ENCODE results near the gene FAM120B.

Gene FAM120B

DNA sequence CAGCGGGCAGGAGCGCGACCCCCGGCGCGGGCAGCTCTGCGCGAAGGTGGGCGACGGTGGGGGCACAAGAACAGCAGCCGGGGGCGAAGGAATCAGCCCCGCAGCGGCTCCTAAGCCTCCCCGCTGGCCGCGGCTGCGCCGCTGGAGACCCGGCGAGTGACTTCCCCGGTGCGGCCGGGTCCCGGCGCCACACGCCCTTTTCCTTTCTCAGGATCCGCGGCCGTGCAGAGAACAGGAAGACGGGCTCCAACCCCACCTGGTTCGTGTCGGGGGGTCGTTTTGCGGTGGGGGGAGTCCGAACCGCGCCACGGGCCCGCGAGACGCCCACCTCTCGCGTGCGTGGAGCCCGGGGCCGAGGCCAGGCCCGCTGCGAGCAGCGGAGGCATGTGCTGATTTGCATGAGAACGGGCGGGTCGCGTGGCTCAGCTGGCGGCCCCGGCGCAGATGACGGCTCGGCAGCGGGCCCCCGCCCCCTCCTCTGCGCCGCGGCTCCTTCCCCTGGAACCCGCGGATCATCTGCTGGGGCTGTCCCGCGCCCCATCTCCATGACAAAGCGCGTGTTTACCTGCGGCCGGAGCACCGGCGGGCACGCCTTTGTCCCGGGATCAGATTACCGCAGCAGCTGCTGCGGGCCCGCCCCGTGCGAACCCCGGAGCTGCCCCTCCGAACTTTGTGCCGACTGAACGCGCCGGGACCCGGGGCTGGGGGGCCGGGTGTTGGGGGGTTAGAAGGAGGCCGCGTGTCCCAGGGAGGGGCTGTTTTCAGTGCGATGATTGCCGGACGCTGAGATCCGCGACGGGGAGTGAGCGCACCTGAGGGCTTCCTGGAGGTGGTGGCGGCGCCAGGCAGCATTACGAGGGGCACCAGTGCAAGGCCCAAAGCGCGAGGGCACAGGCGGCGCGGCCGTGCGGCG lies 10.8 kb upstream of the FAM120B start:
- peak overlapping the region; percentile 66 for H3K4me3 ChIP-seq
- peaks cover 100% of the 10 kb centered on the region for H3K27me3 ChIP-seq
- H3K9me3 ChIP-seq = peaks cover 8% of the 10 kb centered on the region
- H4K20me1 ChIP-seq = peaks cover 80% of the 10 kb centered on the region
- no peak for TF ChIP-seq Cebpa-rat (IDR thresholded peaks at IDR 0.05)
- H3K4me2 ChIP-seq = peak overlapping the region; percentile 96
- H3K9ac ChIP-seq = no peak overlapping the region
- H3K27ac ChIP-seq = no peak overlapping the region
- peaks cover 34% of the 10 kb centered on the region for H3K4me1 ChIP-seq
- no peaks in the 10 kb centered on the region for H3K36me3 ChIP-seq

DNA sequence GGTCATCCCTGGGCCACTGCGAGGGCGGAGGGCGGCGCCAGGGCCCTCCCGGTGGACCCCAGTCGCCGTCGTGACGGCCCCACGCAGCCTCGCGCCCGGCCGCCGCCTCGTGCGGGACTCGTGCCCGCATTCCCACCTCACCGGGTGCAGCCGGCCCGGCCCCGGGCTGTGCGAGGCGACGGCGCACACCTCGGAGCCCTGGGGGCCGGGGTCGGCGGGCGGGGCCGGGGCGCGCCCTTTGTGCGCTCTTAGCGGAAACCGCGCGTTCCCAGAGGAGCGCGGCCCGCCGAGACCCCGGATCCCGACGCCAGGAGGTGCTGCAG lies 10.2 kb upstream of the FAM120B start:
- peaks cover 14% of the 10 kb centered on the region for H3K9me3 ChIP-seq
- H3K4me3 ChIP-seq = peak overlapping the region; percentile 66
- H4K20me1 ChIP-seq = peaks cover 75% of the 10 kb centered on the region
- H3K4me1 ChIP-seq = peaks cover 31% of the 10 kb centered on the region
- H3K4me2 ChIP-seq = peak overlapping the region; percentile 96
- peaks cover 97% of the 10 kb centered on the region for H3K27me3 ChIP-seq
- H3K9ac ChIP-seq = no peak overlapping the region
- H3K27ac ChIP-seq = no peak overlapping the region
- H3K36me3 ChIP-seq = no peaks in the 10 kb centered on the region
- TF ChIP-seq Cebpa-rat (IDR thresholded peaks at IDR 0.05) = no peak

DNA sequence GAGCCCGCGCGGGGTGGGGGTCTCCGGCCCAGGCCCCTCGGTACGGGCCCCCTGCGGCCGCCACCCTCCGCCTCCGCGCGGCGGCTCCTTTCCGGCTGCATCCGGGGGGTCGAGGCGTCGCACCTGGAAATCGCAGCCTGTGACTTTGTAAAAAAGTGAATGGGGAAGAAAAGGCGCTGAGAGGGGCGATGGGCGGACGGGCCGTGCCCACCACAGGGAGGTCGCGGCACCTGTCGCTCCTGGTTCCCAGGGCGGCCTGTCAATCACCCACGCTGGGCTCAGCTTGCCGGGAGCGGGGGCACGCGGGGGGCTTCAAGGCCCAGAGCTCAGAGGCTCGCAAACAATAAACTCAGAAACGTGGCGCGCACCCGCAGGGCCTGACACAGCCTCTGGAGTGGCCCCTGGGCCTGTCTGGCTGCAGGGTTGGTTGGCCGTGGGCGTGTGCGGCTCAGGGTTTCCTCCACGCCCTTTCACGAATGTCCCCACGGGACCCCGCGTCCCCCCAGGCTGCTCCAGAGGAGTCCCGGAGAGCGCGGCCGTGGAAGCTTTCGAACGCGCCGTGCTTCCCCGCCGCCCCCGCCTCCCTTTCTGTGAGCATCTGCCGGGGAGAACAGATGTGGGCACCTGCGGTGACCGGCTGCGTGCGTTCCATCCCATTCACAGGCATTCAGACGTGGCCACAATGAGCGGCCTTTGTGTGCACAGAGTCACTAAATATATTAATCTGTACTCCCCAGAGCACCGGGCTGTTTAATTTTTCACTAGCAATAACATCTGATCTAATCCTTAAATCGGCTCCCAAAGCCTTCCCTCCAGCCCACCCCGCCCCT lies 9.6 kb upstream of the FAM120B start:
- H3K4me1 ChIP-seq = peaks cover 25% of the 10 kb centered on the region
- no peak overlapping the region for H3K27ac ChIP-seq
- H3K4me3 ChIP-seq = peak overlapping the region; percentile 66
- H3K9me3 ChIP-seq = peaks cover 19% of the 10 kb centered on the region
- H3K9ac ChIP-seq = no peak overlapping the region
- TF ChIP-seq Cebpa-rat (IDR thresholded peaks at IDR 0.05) = no peak
- H3K4me2 ChIP-seq = peak overlapping the region; percentile 96
- H3K36me3 ChIP-seq = no peaks in the 10 kb centered on the region
- peaks cover 91% of the 10 kb centered on the region for H3K27me3 ChIP-seq
- peaks cover 70% of the 10 kb centered on the region for H4K20me1 ChIP-seq

DNA sequence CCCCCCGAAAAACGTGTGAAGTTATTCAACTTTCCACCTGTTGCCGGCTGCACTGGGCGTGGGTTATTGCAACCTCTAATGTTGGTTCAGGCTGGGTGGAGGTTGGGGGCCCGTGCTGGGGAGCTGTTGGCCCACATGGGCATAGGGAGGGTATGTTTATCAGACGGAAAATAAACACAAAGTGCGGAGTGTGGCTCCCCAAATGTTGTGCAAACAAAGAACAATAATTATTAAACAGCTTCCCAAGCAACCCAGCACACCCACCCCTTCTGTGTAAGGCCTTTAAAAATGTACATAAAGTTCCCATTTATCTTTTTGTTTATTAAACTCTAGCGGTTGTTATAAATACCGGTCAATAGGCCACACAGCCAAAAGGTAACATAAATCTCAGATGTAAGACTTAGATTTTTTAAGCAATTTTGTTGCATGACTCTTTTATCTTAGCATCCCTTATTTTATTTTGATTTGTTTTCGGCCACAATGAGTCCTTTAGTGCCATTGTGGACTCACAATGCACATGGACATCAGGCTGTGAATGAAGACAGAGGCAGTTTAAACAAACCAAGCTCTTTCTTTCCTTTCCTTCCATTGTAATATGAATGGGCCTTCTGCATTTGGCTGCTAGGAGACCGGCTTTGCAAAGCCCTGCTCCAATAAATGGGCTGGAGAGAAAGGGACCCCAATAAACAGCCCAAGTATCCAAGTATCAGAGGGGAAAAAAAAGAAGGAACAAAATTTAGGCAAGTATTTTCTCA lies 8.8 kb upstream of the FAM120B start:
- peaks cover 83% of the 10 kb centered on the region for H3K27me3 ChIP-seq
- peaks cover 24% of the 10 kb centered on the region for H3K4me1 ChIP-seq
- H3K9me3 ChIP-seq = peaks cover 23% of the 10 kb centered on the region
- H3K4me2 ChIP-seq = no peak overlapping the region
- H4K20me1 ChIP-seq = peaks cover 62% of the 10 kb centered on the region
- H3K36me3 ChIP-seq = no peaks in the 10 kb centered on the region
- H3K27ac ChIP-seq = no peak overlapping the region
- H3K9ac ChIP-seq = no peak overlapping the region
- H3K4me3 ChIP-seq = no peak overlapping the region
- no peak for TF ChIP-seq Cebpa-rat (IDR thresholded peaks at IDR 0.05)

DNA sequence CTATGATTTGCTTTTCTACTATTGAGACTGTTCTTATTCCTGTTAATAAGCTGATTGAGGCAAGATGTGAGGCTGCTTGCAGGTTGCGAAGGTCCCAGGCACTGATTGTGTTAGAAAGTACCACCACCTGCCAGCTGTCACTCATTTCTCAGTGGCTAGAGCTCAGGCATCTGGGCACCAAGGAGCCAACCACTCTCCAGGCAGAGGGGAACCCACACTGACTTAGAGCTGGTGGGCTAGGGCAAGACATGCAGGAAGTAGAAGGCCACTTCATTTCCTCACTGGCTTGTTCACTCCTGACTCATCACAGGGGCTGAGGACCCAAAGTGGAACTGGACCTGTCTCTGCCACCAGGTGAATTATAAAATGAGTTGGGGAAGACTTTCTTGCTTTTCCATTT lies 7.9 kb upstream of the FAM120B start:
- Histone ChIP-seq H3K4me1 (peaks cover 24% of the 10 kb centered on the region), H3K4me3 (no peak overlapping the region), H3K9ac (no peak overlapping the region), H3K9me3 (peaks cover 23% of the 10 kb centered on the region), H3K4me2 (no peak overlapping the region), H3K27me3 (peaks cover 74% of the 10 kb centered on the region), H3K36me3 (no peaks in the 10 kb centered on the region), H4K20me1 (peaks cover 52% of the 10 kb centered on the region), H3K27ac (no peak overlapping the region)
- no peak for TF ChIP-seq Cebpa-rat (IDR thresholded peaks at IDR 0.05)

DNA sequence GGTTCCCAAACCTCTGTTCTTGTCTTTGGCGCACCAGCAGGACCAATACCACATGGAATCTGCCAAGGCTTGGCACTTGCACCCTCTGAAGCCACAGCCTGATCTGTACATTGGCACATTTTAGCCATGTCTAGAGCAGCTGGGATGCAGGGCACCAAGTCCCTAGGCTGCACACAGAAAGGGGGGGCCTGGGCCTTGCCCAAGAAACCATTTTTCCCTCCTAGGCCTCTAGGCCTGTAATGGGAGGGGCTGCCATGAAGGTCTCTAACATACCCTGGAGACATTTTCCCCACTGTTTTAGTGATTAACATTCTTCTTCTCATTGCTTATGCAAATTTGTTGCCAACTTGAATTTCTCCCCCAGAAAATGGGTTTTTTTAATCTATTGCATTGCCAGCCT lies 5.4 kb upstream of the FAM120B start:
- TF ChIP-seq Cebpa-rat (IDR thresholded peaks at IDR 0.05) = no peak

DNA sequence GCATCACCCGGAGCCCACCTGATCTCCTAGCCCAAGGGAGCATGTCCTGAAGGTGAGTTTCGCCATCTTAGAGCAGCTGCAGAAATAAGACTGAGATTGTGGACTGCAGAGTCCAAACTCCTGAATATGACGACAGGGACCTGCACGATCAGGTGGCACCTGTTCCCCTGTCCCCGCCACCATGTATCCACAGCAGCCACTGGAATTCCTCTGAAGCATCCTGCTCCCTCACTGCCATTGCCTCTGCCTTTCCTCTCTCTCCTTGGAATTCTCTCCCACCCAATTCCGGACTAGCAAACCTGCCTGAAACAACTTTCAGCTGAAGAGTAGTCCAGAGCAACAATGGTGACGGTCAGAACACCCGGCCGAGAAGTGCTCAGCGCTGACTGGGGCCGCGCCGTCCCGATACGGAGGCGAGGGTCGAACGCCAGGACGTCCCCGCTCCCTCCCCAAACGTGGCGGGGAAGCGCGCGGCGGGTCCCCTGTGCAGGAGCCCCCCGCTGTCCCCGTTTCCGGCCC lies 694 bp upstream of the FAM120B start:
- Histone ChIP-seq H3K27ac (no peak overlapping the region), H3K4me1 (peaks cover 33% of the 10 kb centered on the region), H3K4me2 (peak overlapping the region; percentile 96), H3K36me3 (peaks cover 7% of the 10 kb centered on the region; the same call in 1 of the 2 replicates), H3K9ac (peak overlapping the region; percentile 87), H3K4me3 (peak overlapping the region; percentile 83), H3K27me3 (peaks cover 2% of the 10 kb centered on the region; the same call in 1 of the 2 replicates), H3K9me3 (peaks cover 15% of the 10 kb centered on the region), H4K20me1 (peaks cover 36% of the 10 kb centered on the region)
- no peak for TF ChIP-seq Cebpa-rat (IDR thresholded peaks at IDR 0.05)

More for the DNA sequence above, 5.4 kb upstream of the FAM120B start:
- H3K9ac ChIP-seq = no peak overlapping the region
- no peak overlapping the region for H3K4me3 ChIP-seq
- no peak overlapping the region for H3K27ac ChIP-seq
- H3K4me1 ChIP-seq = peaks cover 21% of the 10 kb centered on the region
- no peak overlapping the region for H3K4me2 ChIP-seq
- peaks cover 23% of the 10 kb centered on the region for H3K9me3 ChIP-seq
- peaks cover 49% of the 10 kb centered on the region for H3K27me3 ChIP-seq
- H3K36me3 ChIP-seq = no peaks in the 10 kb centered on the region
- peaks cover 27% of the 10 kb centered on the region for H4K20me1 ChIP-seq

DNA sequence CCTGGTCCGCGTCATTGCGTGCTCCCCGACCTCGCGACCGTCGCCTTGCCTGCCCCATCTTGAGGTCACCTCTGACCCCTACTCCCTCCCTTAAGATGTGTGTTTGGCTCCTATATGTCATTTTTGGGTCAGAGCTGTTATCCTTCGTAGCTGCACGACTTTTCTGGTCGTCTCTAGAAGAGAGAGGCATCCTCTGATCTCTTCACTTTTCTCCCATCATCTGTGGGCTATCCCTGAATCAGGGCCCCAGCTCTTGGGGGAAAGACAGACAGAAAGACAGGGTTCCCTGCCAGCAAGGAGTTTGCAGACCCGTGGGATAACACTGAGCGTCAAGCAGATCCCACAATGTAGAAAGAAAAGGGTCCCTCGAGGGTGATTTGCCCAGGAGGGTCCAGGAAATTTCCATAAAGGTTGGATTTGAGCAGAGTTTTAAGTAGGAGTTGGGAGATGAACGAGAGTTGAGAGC lies 555 bp downstream of the FAM120B start:
- H3K27ac ChIP-seq = peak overlapping the region; percentile 92
- peaks cover 47% of the 10 kb centered on the region for H4K20me1 ChIP-seq
- H3K9me3 ChIP-seq = peaks cover 2% of the 10 kb centered on the region; the same call in 1 of the 2 replicates
- H3K9ac ChIP-seq = peak overlapping the region; percentile 87
- H3K4me2 ChIP-seq = peak overlapping the region; percentile 93
- TF ChIP-seq Cebpa-rat (IDR thresholded peaks at IDR 0.05) = no peak
- H3K4me3 ChIP-seq = peak overlapping the region; percentile 83
- peaks cover 16% of the 10 kb centered on the region for H3K36me3 ChIP-seq
- H3K27me3 ChIP-seq = no peaks in the 10 kb centered on the region; the same call in 1 of the 2 replicates
- peaks cover 33% of the 10 kb centered on the region for H3K4me1 ChIP-seq

DNA sequence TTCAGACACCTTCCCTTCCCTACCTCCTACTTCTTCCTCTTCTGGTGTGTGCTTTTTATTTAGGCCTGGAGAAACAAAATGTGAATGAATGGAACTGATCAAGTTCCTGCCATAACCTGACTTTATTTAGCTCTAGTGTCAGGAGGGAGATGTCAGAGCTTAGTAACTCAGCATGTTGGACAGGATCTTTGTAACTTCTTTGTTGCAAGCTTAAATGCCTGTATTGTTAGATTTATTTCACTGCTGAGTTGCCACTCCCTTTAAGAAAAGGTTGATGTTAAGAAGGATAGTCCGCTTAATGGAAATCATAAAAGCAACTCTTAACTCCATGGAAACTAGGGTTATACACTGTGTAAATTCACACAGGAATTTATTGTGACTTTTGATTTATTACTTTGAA lies 2.2 kb downstream of the FAM120B start:
- no peak overlapping the region for H3K4me3 ChIP-seq
- TF ChIP-seq Cebpa-rat (IDR thresholded peaks at IDR 0.05) = no peak
- peaks cover 63% of the 10 kb centered on the region for H4K20me1 ChIP-seq

More for the DNA sequence above, 2.2 kb downstream of the FAM120B start:
- H3K4me1 ChIP-seq = peaks cover 33% of the 10 kb centered on the region
- no peaks in the 10 kb centered on the region for H3K9me3 ChIP-seq
- H3K9ac ChIP-seq = no peak overlapping the region
- H3K27me3 ChIP-seq = no peaks in the 10 kb centered on the region
- no peak overlapping the region for H3K27ac ChIP-seq
- H3K36me3 ChIP-seq = peaks cover 16% of the 10 kb centered on the region
- H3K4me2 ChIP-seq = peak overlapping the region; percentile 93
